Right atrium auricular region (tissue), 2 donors: ENCODE data around the gene ILKAP. TPM values are rescaled to one million over a fixed set of nuclear protein-coding genes. Genes with fewer than 3 reads are reported as not detected.

ENCODE experiments used
- DNase-seq: peaks from one replicate; pipeline ENCODE4 v3.0.0-alpha.2; 2019; ENCODE audit warnings: low spot score
- H3K27ac ChIP-seq, 2 donors: fragments of 200-600 bp; sonication (generic); 1 replicate in 1 of 2; 2 replicates in 1 of 2; pipeline ENCODE4 v1.5.1; 2016 to 2019
- H3K27me3 ChIP-seq, 2 donors: fragments of 200-600 bp; sonication (generic); one replicate each; pipeline versions ENCODE4 v1.5.1 to v1.6.0; 2017 to 2019
- H3K36me3 ChIP-seq: fragments of 200-600 bp; sonication (generic); one replicate; pipeline ENCODE4 v1.5.1; 2016
- H3K4me1 ChIP-seq, 2 donors: fragments of 200-600 bp; sonication (generic); one replicate each; pipeline versions ENCODE4 v1.5.1 to v1.6.0; 2017 to 2019
- H3K4me3 ChIP-seq, 2 donors: fragments of 200-600 bp; sonication (generic); 1 replicate in 1 of 2; 2 replicates in 1 of 2; pipeline ENCODE4 v1.5.1; 2017 to 2019; ENCODE audit warnings: mild to moderate bottlenecking in 1 of 2, moderate library complexity in 1 of 2
- H3K9me3 ChIP-seq, 2 donors: fragments of 200-600 bp; sonication (generic); one replicate each; pipeline ENCODE4 v1.5.1; 2019
- total RNA-seq, 2 donors: library from RNA; depleted of rRNA; stranded (reverse); fragments of >200 nt; gene quantifications; one replicate each; pipeline ENCODE4 v1.1.0, GENCODE V29; 2016
- TF ChIP-seq, protein P1 (sequence below), 2 donors: fragments of 200-600 bp; sonication (generic); IDR thresholded peaks; one replicate each; pipeline ENCODE4 v1.5.1; 2019; ENCODE audit warnings: antibody characterized with exemption in 2 of 2

The ILKAP gene
- total RNA-seq, 2 donors from 2014 or later, result 15.9 to 17.6 TPM

DNA sequence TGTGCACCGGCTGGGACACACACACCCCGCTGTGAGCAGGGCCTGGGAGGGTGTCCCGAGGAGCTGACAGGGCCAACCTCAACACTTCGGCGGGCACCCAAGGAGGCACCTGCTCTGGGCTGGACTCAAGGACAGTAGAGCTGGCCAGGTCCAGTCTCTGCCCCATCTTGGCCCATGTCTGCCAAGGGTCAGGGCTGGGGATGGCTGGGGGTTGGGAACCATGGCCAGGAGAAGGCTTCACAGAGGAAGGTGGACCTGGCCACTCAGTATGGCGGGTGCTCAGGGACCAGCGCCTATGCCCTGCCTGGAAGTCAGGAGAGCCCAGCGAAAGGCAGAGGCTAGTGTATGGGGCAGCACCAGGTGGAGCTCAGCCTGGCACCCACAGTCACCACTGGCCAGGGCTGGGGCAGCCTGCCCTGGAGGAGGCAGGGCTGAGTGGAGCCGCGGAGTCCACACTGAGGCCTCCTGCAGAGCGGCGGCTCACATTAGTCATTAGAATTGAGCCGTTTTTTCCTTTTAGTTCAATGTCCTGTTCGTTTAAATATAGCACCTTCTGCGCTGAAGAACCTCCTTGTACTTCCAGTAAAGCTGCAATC, 40.6 kb downstream of the ILKAP start:
- Histone ChIP-seq H3K36me3 (peaks cover 5% of the 10 kb centered on the region), H3K27ac (no peak overlapping the region), H3K27me3 (peaks cover 0 to 5% of the 10 kb centered on the region in 2 donors), H3K9me3 (no peaks in the 10 kb centered on the region), H3K4me3 (no peak overlapping the region), H3K4me1 (peaks cover 0 to 21% of the 10 kb centered on the region in 2 donors)
- TF ChIP-seq, protein P1, sequence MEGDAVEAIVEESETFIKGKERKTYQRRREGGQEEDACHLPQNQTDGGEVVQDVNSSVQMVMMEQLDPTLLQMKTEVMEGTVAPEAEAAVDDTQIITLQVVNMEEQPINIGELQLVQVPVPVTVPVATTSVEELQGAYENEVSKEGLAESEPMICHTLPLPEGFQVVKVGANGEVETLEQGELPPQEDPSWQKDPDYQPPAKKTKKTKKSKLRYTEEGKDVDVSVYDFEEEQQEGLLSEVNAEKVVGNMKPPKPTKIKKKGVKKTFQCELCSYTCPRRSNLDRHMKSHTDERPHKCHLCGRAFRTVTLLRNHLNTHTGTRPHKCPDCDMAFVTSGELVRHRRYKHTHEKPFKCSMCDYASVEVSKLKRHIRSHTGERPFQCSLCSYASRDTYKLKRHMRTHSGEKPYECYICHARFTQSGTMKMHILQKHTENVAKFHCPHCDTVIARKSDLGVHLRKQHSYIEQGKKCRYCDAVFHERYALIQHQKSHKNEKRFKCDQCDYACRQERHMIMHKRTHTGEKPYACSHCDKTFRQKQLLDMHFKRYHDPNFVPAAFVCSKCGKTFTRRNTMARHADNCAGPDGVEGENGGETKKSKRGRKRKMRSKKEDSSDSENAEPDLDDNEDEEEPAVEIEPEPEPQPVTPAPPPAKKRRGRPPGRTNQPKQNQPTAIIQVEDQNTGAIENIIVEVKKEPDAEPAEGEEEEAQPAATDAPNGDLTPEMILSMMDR (IDR thresholded peaks at IDR 0.05), result no peak
- no peak for DNase-seq

GRCh38 chr2:238162251-238162845, 41.1 kb downstream of the ILKAP start:
- no peak overlapping the region for H3K27ac ChIP-seq
- DNase-seq, result no peak
- peaks cover 0 to 5% of the 10 kb centered on the region in 2 donors for H3K27me3 ChIP-seq
- no peaks in the 10 kb centered on the region for H3K36me3 ChIP-seq
- TF ChIP-seq, protein P1 (IDR thresholded peaks at IDR 0.05), result no peak
- no peaks in the 10 kb centered on the region for H3K9me3 ChIP-seq
- H3K4me1 ChIP-seq, result peaks cover 0 to 21% of the 10 kb centered on the region in 2 donors
- no peak overlapping the region for H3K4me3 ChIP-seq

GRCh38 chr2:238161291-238162051, 42.0 kb downstream of the ILKAP start:
- Histone ChIP-seq H3K4me3 (no peak overlapping the region), H3K36me3 (no peaks in the 10 kb centered on the region), H3K27ac (no peak overlapping the region), H3K27me3 (peaks cover 0 to 5% of the 10 kb centered on the region in 2 donors), H3K4me1 (peaks cover 0 to 21% of the 10 kb centered on the region in 2 donors), H3K9me3 (no peaks in the 10 kb centered on the region)
- no peak for DNase-seq
- TF ChIP-seq, protein P1 (IDR thresholded peaks at IDR 0.05), result no peak

GRCh38 chr2:238160206-238161129, 43.0 kb downstream of the ILKAP start:
- Histone ChIP-seq H3K36me3 (no peaks in the 10 kb centered on the region), H3K4me1 (peaks cover 0 to 21% of the 10 kb centered on the region in 2 donors), H3K27me3 (peaks cover 0 to 5% of the 10 kb centered on the region in 2 donors), H3K4me3 (no peak overlapping the region), H3K27ac (no peak overlapping the region), H3K9me3 (no peaks in the 10 kb centered on the region)
- no peak for DNase-seq
- TF ChIP-seq, protein P1 (IDR thresholded peaks at IDR 0.05), result peak in 1 of 2 donors; percentile 47

- TF ChIP-seq, protein P1 (IDR thresholded peaks at IDR 0.05), result no peak
- DNase-seq, result no peak
- Histone ChIP-seq H3K4me1 (peaks cover 0 to 21% of the 10 kb centered on the region in 2 donors), H3K36me3 (no peaks in the 10 kb centered on the region), H3K4me3 (no peak overlapping the region), H3K27ac (no peak overlapping the region), H3K27me3 (peaks cover 0 to 5% of the 10 kb centered on the region in 2 donors), H3K9me3 (no peaks in the 10 kb centered on the region)
Observed at GRCh38 chr2:238159661-238160205, 43.8 kb downstream of the ILKAP start.
